SK-N-SH (cell line): ENCODE measurements around the gene FDX1. TPM values are rescaled to one million over a fixed set of nuclear protein-coding genes. Genes with fewer than 3 reads are reported as not detected.

Experiments used
- CTCF ChIA-PET: fragments of 300-600, 350-600 bp; formaldehyde crosslinking; extraction: SDS; loops from one replicate; lab custom pipeline; 2021; lab: Yijun Ruan, JAX
- POLR2A ChIA-PET: fragments of 350-600 bp; sonication (Branson Sonifier 250); formaldehyde crosslinking; extraction: SDS; loops from one replicate; lab custom pipeline; 2020; ENCODE audit warnings: antibody characterized with exemption, inconsistent platforms; lab: Yijun Ruan, JAX
- DNase-seq: peaks from one replicate; pipeline ENCODE4 v3.0.0; 2012
- H2AFZ ChIP-seq: fragments of 200-600 bp; sonication (generic); 2 replicates; pipeline ENCODE4 v1.8.1; 2016; ENCODE audit warnings: antibody characterized with exemption, mild to moderate bottlenecking, low read depth
- H3F3A ChIP-seq: fragments of 200-600 bp; sonication (generic); replicated peaks from 2 replicates; pipeline ENCODE3; 2016; ENCODE audit warnings: antibody characterized with exemption, mild to moderate bottlenecking; ENCODE audit not compliant: insufficient read depth
- H3K27ac ChIP-seq, 2 experiments: fragments of 200-500 bp in 1 of 2; fragments of 200-600 bp in 1 of 2; sonication (Bioruptor generic) in 1 of 2; sonication (generic), shearing (Covaris generic) in 1 of 2; 2 replicates each; pipeline versions ENCODE4 v1.5.1 to v1.6.1; 2014 to 2016; ENCODE audit warnings: low read depth in 2 of 2, inconsistent platforms in 1 of 2, low read length in 1 of 2, mild to moderate bottlenecking in 1 of 2, mixed read lengths in 1 of 2
- H3K27me3 ChIP-seq: fragments of 200-600 bp; sonication (generic), shearing (Covaris generic); 2 replicates; pipeline ENCODE4 v1.6.1; 2016; ENCODE audit warnings: mixed run types; ENCODE audit not compliant: insufficient read depth
- H3K36me3 ChIP-seq, 2 experiments: fragments of 200-500 bp in 1 of 2; fragments of 200-600 bp in 1 of 2; sonication (Bioruptor generic) in 1 of 2; sonication (generic) in 1 of 2; replicated peaks in 1 of 2; 2 replicates each; pipeline versions ENCODE3 to v1.5.1; 2014 to 2016; ENCODE audit warnings: low read length in 1 of 2, mild to moderate bottlenecking in 1 of 2; ENCODE audit not compliant: insufficient read depth in 2 of 2, control insufficient read depth in 1 of 2
- H3K4me1 ChIP-seq, 2 experiments: fragments of 200-500 bp in 1 of 2; fragments of 200-600 bp in 1 of 2; sonication (Bioruptor generic) in 1 of 2; sonication (generic), shearing (Covaris generic) in 1 of 2; 2 replicates each; pipeline versions ENCODE4 v1.5.1 to v1.6.1; 2014 to 2016; ENCODE audit warnings: low read depth in 1 of 2, low read length in 1 of 2, mixed run types in 1 of 2; ENCODE audit not compliant: insufficient read depth in 2 of 2, control insufficient read depth in 1 of 2
- H3K4me2 ChIP-seq: fragments of 200-600 bp; sonication (generic), shearing (Covaris generic); 2 replicates; pipeline ENCODE4 v1.6.1; 2017; ENCODE audit warnings: mixed run types
- H3K4me3 ChIP-seq, 2 experiments: fragments of 200-500 bp in 1 of 2; fragments of 200-600 bp in 1 of 2; sonication (Bioruptor generic) in 1 of 2; sonication (generic), shearing (Covaris generic) in 1 of 2; 2 replicates each; pipeline versions ENCODE4 v1.5.1 to v1.8.1; 2014 to 2016; ENCODE audit warnings: low read depth in 2 of 2, inconsistent platforms in 1 of 2, low read length in 1 of 2, mild to moderate bottlenecking in 1 of 2, mixed read lengths in 1 of 2, moderate library complexity in 1 of 2
- H3K79me2 ChIP-seq: fragments of 200-600 bp; sonication (generic); 2 replicates; pipeline ENCODE4 v1.8.1; 2017; ENCODE audit warnings: mild to moderate bottlenecking; ENCODE audit not compliant: insufficient read depth
- H3K9ac ChIP-seq: fragments of 200-600 bp; sonication (generic); 2 replicates; pipeline ENCODE4 v1.6.1; 2017; ENCODE audit warnings: mixed run types
- H3K9me2 ChIP-seq: fragments of 200-600 bp; sonication (generic); 2 replicates; pipeline ENCODE4 v1.6.1; 2017; ENCODE audit warnings: mixed run types
- H3K9me3 ChIP-seq: fragments of 200-600 bp; sonication (generic); 2 replicates; pipeline ENCODE4 v1.6.1; 2017; ENCODE audit warnings: mixed run types, mild to moderate bottlenecking, moderate library complexity
- H4K20me1 ChIP-seq: fragments of 200-600 bp; sonication (generic); 2 replicates; pipeline ENCODE4 v1.6.1; 2017; ENCODE audit warnings: mild to moderate bottlenecking, mixed run types; ENCODE audit not compliant: insufficient read depth
- CHD2 ChIP-seq: fragments of 150-350 bp; IDR thresholded peaks from 2 replicates; pipeline ENCODE4 v1.6.1; 2018; ENCODE audit warnings: low read length; ENCODE audit not compliant: partially characterized antibody
- EP300 ChIP-seq, 2 experiments: IDR thresholded peaks; 2 replicates each; pipeline versions ENCODE4 v1.4.0 to v1.6.1; 2012; ENCODE audit warnings: borderline replicate concordance in 1 of 2, low read depth in 1 of 2, low read length in 1 of 2
- EZH2phosphoT487 ChIP-seq: fragments of 200-600 bp; sonication (generic); IDR thresholded peaks from 2 replicates; pipeline ENCODE4 v1.6.1; 2017; ENCODE audit warnings: low read depth, mixed run types, mild to moderate bottlenecking, antibody characterized with exemption, moderate library complexity, borderline replicate concordance
- FOSL2 ChIP-seq: IDR thresholded peaks from 2 replicates; pipeline ENCODE4 v1.4.0; 2012; ENCODE audit warnings: low read depth, mild to moderate bottlenecking, moderate library complexity, borderline replicate concordance
- FOXJ3 ChIP-seq: sonication (generic); formaldehyde crosslinking; IDR thresholded peaks from 2 replicates; pipeline ENCODE4 v1.5.1; 2020; ENCODE audit warnings: mild to moderate bottlenecking, missing genetic modification reagents
- FOXM1 ChIP-seq: IDR thresholded peaks from 2 replicates; pipeline ENCODE4 v1.4.0; 2012; ENCODE audit warnings: low read depth, mild to moderate bottlenecking
- GABPA ChIP-seq: IDR thresholded peaks from 2 replicates; pipeline ENCODE4 v1.4.0; 2012; ENCODE audit warnings: low read depth, mild to moderate bottlenecking
- GATA2 ChIP-seq: sonication (generic); formaldehyde crosslinking; IDR thresholded peaks from 2 replicates; pipeline ENCODE4 v1.5.0; 2020; ENCODE audit warnings: mild to moderate bottlenecking, missing genetic modification reagents
- MAX ChIP-seq: IDR thresholded peaks from 2 replicates; pipeline ENCODE4 v1.4.0; 2012; ENCODE audit warnings: low read depth
- MXI1 ChIP-seq: IDR thresholded peaks from 2 replicates; pipeline ENCODE4 v1.6.1; 2012; ENCODE audit warnings: mild to moderate bottlenecking, low read depth, low read length, improper control_type of control experiment
- NFIC ChIP-seq: IDR thresholded peaks from 2 replicates; pipeline ENCODE4 v1.4.0; 2012; ENCODE audit warnings: borderline replicate concordance
- RAD21 ChIP-seq: IDR thresholded peaks from 2 replicates; pipeline ENCODE4 v1.6.1; 2012; ENCODE audit warnings: mild to moderate bottlenecking, low read length
- RXRA ChIP-seq: IDR thresholded peaks from 2 replicates; pipeline ENCODE4 v1.4.0; 2012; ENCODE audit warnings: low read depth, mild to moderate bottlenecking, borderline replicate concordance
- SIN3A ChIP-seq: IDR thresholded peaks from 2 replicates; pipeline ENCODE4 v1.6.1; 2012; ENCODE audit warnings: low read depth, mild to moderate bottlenecking, low read length, moderate library complexity, borderline replicate concordance
- TEAD4 ChIP-seq: IDR thresholded peaks from 2 replicates; pipeline ENCODE4 v1.4.0; 2012; ENCODE audit warnings: mild to moderate bottlenecking, borderline replicate concordance; ENCODE audit not compliant: insufficient read depth
- USF1 ChIP-seq: IDR thresholded peaks from 2 replicates; pipeline ENCODE4 v1.4.0; 2012; ENCODE audit warnings: low read depth, borderline replicate concordance
- YY1 ChIP-seq: IDR thresholded peaks from 2 replicates; pipeline ENCODE4 v1.4.0; 2012; ENCODE audit warnings: low read depth, mild to moderate bottlenecking
- WGBS: methylation state at CpG from one replicate; pipeline ENCODE4 v1.1.6; 2017; ENCODE audit warnings: low lambda C conversion rate; 5-methylcytosine and 5-hydroxymethylcytosine counted together
- polyA plus RNA-seq, 3 experiments: library from polyadenylated mRNA; depleted of rRNA; stranded (reverse); fragments of >200 nt; gene quantifications; 2 replicates each; pipeline ENCODE4 v1.2.3, GENCODE V29; 2012

The FDX1 gene
- polyA plus RNA-seq, 1 of the 3 experiments (the other 2 are of a cell fraction): 4.0 TPM

- ChIA-PET CTCF (no interaction called here), POLR2A (no interaction called here)
- Histone ChIP-seq H3K9me3 (no peaks in the 10 kb centered on the region), H3F3A (peaks cover 12% of the 10 kb centered on the region), H4K20me1 (peaks cover 4% of the 10 kb centered on the region), H3K4me1 (peaks cover 5 to 10% of the 10 kb centered on the region in 2 experiments; a peak in 2 of 4 replicates), H3K4me3 (no peak overlapping the region), H3K36me3 (peaks cover 0 to 25% of the 10 kb centered on the region in 2 experiments), H3K79me2 (peaks cover 38% of the 10 kb centered on the region), H2AFZ (no peak overlapping the region), H3K4me2 (no peak overlapping the region), H3K9me2 (no peaks in the 10 kb centered on the region), H3K27me3 (no peaks in the 10 kb centered on the region), H3K27ac (no peak overlapping the region), H3K9ac (no peak overlapping the region)
- TF ChIP-seq EP300 (IDR thresholded peaks at IDR 0.05; ENCODE audit: borderline replicate concordance in 1 of 2, low read depth in 1 of 2, low read length in 1 of 2): no peak
- TF ChIP-seq GATA2 (CRISPR knock-in tag): no peak
- TF ChIP-seq MXI1: no peak
- no peak for TF ChIP-seq FOXM1
- no peak for TF ChIP-seq GABPA
- no peak for TF ChIP-seq FOXJ3 (CRISPR knock-in tag)
- TF ChIP-seq TEAD4: no peak
- no peak for TF ChIP-seq RXRA
- TF ChIP-seq YY1: no peak
- no peak for TF ChIP-seq NFIC
- no peak for TF ChIP-seq FOSL2
- TF ChIP-seq RAD21: no peak
- no peak for TF ChIP-seq MAX
- TF ChIP-seq EZH2phosphoT487: no peak
- no peak for DNase-seq
- 86% methylated on average over 2 of the region's 2 CpGs for WGBS
These were observed 8.3 kb downstream of the FDX1 start for GRCh38 chr11:110438017-110438416.

GRCh38 chr11:110445437-110445836, 15.7 kb downstream of the FDX1 start:
- Histone ChIP-seq H3K27me3 (no peaks in the 10 kb centered on the region), H3K36me3 (peaks cover 0 to 12% of the 10 kb centered on the region in 2 experiments), H3K4me2 (no peak overlapping the region), H3K27ac (no peak overlapping the region), H3K9ac (no peak overlapping the region), H3K4me3 (no peak overlapping the region), H3K9me2 (no peaks in the 10 kb centered on the region), H3F3A (peaks cover 14% of the 10 kb centered on the region), H3K79me2 (peaks cover 5% of the 10 kb centered on the region), H3K9me3 (no peaks in the 10 kb centered on the region; the same call in 1 of the 2 replicates), H3K4me1 (no peaks in the 10 kb centered on the region), H4K20me1 (no peaks in the 10 kb centered on the region), H2AFZ (no peak overlapping the region)
- CTCF ChIA-PET: interaction anchor here (0.8 to 4.9 kb wide), 8 partner anchors 10 to 1001 kb away, joined by 3 to 26 read pairs (median 6); partner anchors contain the start of gene FDX1
- POLR2A ChIA-PET: interaction anchor here (1.0 kb wide), 1 partner anchor 16 kb away, joined by 3 read pairs; the partner anchor contains the start of gene FDX1
- DNase-seq: no peak
- WGBS: 76% methylated on average over 1 of the region's 1 CpG
- TF ChIP-seq MXI1: no peak
- TF ChIP-seq CHD2: no peak
- no peak for TF ChIP-seq USF1
- no peak for TF ChIP-seq SIN3A
- TF ChIP-seq YY1: no peak
